Psoas muscle (tissue), 8 donors: Measurements from ENCODE around the gene NPPB. TPM values are rescaled to one million over a fixed set of nuclear protein-coding genes. Genes with fewer than 3 reads are reported as not detected.
A peak's percentile ranks its signal among the peaks of the same experiment; 100 is the strongest.

Experiments used
- ATAC-seq, 4 donors: fragments of 200-7000 bp; cut with Tn5 transposase; one replicate each; pipeline ENCODE4 v1.9.1; 2020; ENCODE audit warnings: moderate library complexity in 3 of 4, mild to moderate bottlenecking in 2 of 4
- DNase-seq, 2 donors: peaks; one replicate each; pipeline ENCODE4 v3.0.0-alpha.2; 2020
- H3K27ac ChIP-seq: fragments of 200-600 bp; one replicate; pipeline ENCODE4 v1.8.0; 2022
- H3K27me3 ChIP-seq, 3 donors: fragments of 200-600 bp in 1 of 3; one replicate each; pipeline versions ENCODE4 v1.6.1 to v1.8.0; 2013 to 2022; ENCODE audit warnings: low read length in 2 of 3, mild to moderate bottlenecking in 2 of 3, moderate library complexity in 1 of 3; ENCODE audit not compliant: insufficient read depth in 3 of 3
- H3K36me3 ChIP-seq, 2 donors: fragments of 200-600 bp in 1 of 2; one replicate each; pipeline versions ENCODE4 v1.6.1 to v1.8.0; 2013 to 2022; ENCODE audit warnings: low read depth in 1 of 2, mild to moderate bottlenecking in 1 of 2, moderate library complexity in 1 of 2; ENCODE audit not compliant: insufficient read depth in 1 of 2
- H3K4me1 ChIP-seq: fragments of 200-600 bp; one replicate; pipeline ENCODE4 v1.8.0; 2022
- H3K4me3 ChIP-seq: fragments of 200-600 bp; one replicate; pipeline ENCODE4 v1.8.0; 2022; ENCODE audit warnings: mild to moderate bottlenecking
- H3K9me3 ChIP-seq: fragments of 200-600 bp; one replicate; pipeline ENCODE4 v1.8.0; 2022
- CTCF ChIP-seq: fragments of 200-600 bp; IDR thresholded peaks from one replicate; pipeline ENCODE4 v1.8.0; 2022; ENCODE audit warnings: antibody characterized with exemption
- WGBS, 3 donors: extraction: QIAGEN DNeasy Blood & Tissue Kit; methylation state at CpG; one replicate each; pipeline versions ENCODE4 v1.1.6 to v1.1.7; 2013; 5-methylcytosine and 5-hydroxymethylcytosine counted together
- intact Hi-C, 2 donors: fragments of 100-400 bp; cut with DNase I; formaldehyde crosslinking; loops; one replicate each; pipeline versions ENCODE4 v1.11.0 to v1.14.2; 2022
- polyA plus RNA-seq, 3 donors: library from polyadenylated mRNA; stranded (reverse); fragments of 200-250 nt; gene quantifications; one replicate each; pipeline ENCODE4 v1.2.3, GENCODE V29; 2013
- total RNA-seq, 4 donors: library from RNA; stranded (reverse); fragmentation: NEBNext Ultra II Directional in 2 of 4; extraction: Animal tissue kit (Norgen Biotek cat#: 25700) in 2 of 4; gene quantifications; one replicate each; pipeline versions ENCODE4 v1.2.1 to v1.2.4, GENCODE V29; 2021 to 2023
- donor health status: healthy with polysubstance abuse.
- donor health status: DM: no; HTN: no; CAD: no; lungs with moderate emphysema.
- donor health status: Bipolar disorder and iron deficiency.
- donor health status: healthy.
- donor health status: DM: yes; HTN: yes; CAD: no.
- donor health status: DM: no; HTN: no; CAD: no.
- donor health status: DM: no; HTN: no; CAD: no.
- donor health status: DM: yes; HTN: yes; CAD: no.

Gene NPPB
- total and polyA plus RNA-seq, 7 donors: 0.37 to 1.6 (median 0.39) TPM; not detected in 4

GRCh38 chr1:11826946-11827345, 31.8 kb downstream of the NPPB start:
- H3K27ac ChIP-seq: no peak overlapping the region
- WGBS, 3 donors: 90 to 98% (median 94%) methylated on average over 9 of the region's 9 CpGs
- ATAC-seq (no peak), DNase-seq (no peak)
- no peaks in the 10 kb centered on the region for H3K9me3 ChIP-seq
- peaks cover 15 to 99% of the 10 kb centered on the region in 2 donors for H3K36me3 ChIP-seq
- no peaks in the 10 kb centered on the region for H3K27me3 ChIP-seq
- H3K4me3 ChIP-seq: no peak overlapping the region
- TF ChIP-seq CTCF: no peak
- H3K4me1 ChIP-seq: no peaks in the 10 kb centered on the region
- intact Hi-C loops: no loop called here

- Histone ChIP-seq H3K4me3 (no peak overlapping the region), H3K4me1 (no peaks in the 10 kb centered on the region), H3K9me3 (no peaks in the 10 kb centered on the region), H3K27ac (no peak overlapping the region), H3K36me3 (peaks cover 15 to 98% of the 10 kb centered on the region in 2 donors), H3K27me3 (no peaks in the 10 kb centered on the region)
- TF ChIP-seq CTCF: no peak
- WGBS, 3 donors: 89 to 95% (median 91%) methylated on average over 5 to 7 of the region's 7 CpGs
- intact Hi-C loops: no loop called here
- no peak for DNase-seq
- ATAC-seq: no peak
Observed at GRCh38 chr1:11825131-11825530, 33.6 kb downstream of the NPPB start.

- Histone ChIP-seq H3K27me3 (no peaks in the 10 kb centered on the region), H3K4me3 (no peak overlapping the region), H3K4me1 (no peaks in the 10 kb centered on the region), H3K36me3 (peaks cover 12 to 98% of the 10 kb centered on the region in 2 donors), H3K27ac (no peak overlapping the region), H3K9me3 (no peaks in the 10 kb centered on the region)
- 86 to 92% (median 89%) methylated on average over 17 of the region's 17 CpGs for WGBS, 3 donors
- DNase-seq: no peak
- ATAC-seq: no peak
- intact Hi-C loops: no loop called here
- TF ChIP-seq CTCF: no peak
Observed at GRCh38 chr1:11823366-11824137, 35.2 kb downstream of the NPPB start.

GRCh38 chr1:11822091-11822490, 36.7 kb downstream of the NPPB start:
- intact Hi-C loops: no loop called here
- Histone ChIP-seq H3K4me3 (no peak overlapping the region), H3K9me3 (no peaks in the 10 kb centered on the region), H3K4me1 (no peaks in the 10 kb centered on the region), H3K27ac (peak overlapping the region; percentile 19), H3K27me3 (no peaks in the 10 kb centered on the region), H3K36me3 (peaks cover 13 to 98% of the 10 kb centered on the region in 2 donors)
- 87 to 92% (median 88%) methylated on average over 3 of the region's 3 CpGs for WGBS, 3 donors
- ATAC-seq (no peak), DNase-seq (no peak)
- TF ChIP-seq CTCF: no peak

- intact Hi-C loops: no loop called here
- Histone ChIP-seq H3K4me1 (no peaks in the 10 kb centered on the region), H3K4me3 (no peak overlapping the region), H3K27ac (no peak overlapping the region), H3K36me3 (peaks cover 7 to 83% of the 10 kb centered on the region in 2 donors), H3K9me3 (no peaks in the 10 kb centered on the region), H3K27me3 (no peaks in the 10 kb centered on the region)
- DNase-seq (no peak), ATAC-seq (no peak)
- no peak for TF ChIP-seq CTCF
- 92 to 96% (median 94%) methylated on average over 12 of the region's 12 CpGs for WGBS, 3 donors
Observed at GRCh38 chr1:11817192-11817591, 41.6 kb downstream of the NPPB start.
